Lower leg skin (tissue), 4 donors: Measurements from ENCODE around the gene PDE8A. TPM values are rescaled to one million over a fixed set of nuclear protein-coding genes. Genes with fewer than 3 reads are reported as not detected.

ENCODE experiments used
- DNase-seq, 2 donors: peaks; one replicate each; pipeline ENCODE4 v3.0.0-alpha.2; 2019; ENCODE audit warnings: low spot score in 2 of 2
- H3K4me3 ChIP-seq: fragments of 200-600 bp; sonication (generic); 2 replicates; pipeline ENCODE4 v1.5.1; 2017; ENCODE audit warnings: mild to moderate bottlenecking, low read depth; ENCODE audit not compliant: poor library complexity, severe bottlenecking
- POLR2A ChIP-seq, 2 donors: fragments of 450-650 bp; IDR thresholded peaks; one replicate each; pipeline ENCODE4 v1.6.1; 2016 to 2017; ENCODE audit warnings: antibody characterized with exemption in 2 of 2, mild to moderate bottlenecking in 1 of 2, moderate library complexity in 1 of 2
- WGBS, 2 donors: methylation state at CpG; one replicate each; pipeline ENCODE4 v1.1.5; 2018; 5-methylcytosine and 5-hydroxymethylcytosine counted together
- intact Hi-C: fragments of 100-400 bp; cut with DNase I; formaldehyde crosslinking; loops from one replicate; pipeline ENCODE4 v1.15.0; 2023; ENCODE audit warnings: low total_unique reads
- total RNA-seq, 4 donors: library from RNA; depleted of rRNA; stranded (reverse); fragments of >200 nt; gene quantifications; one replicate each; pipeline ENCODE4 v1.1.0, GENCODE V29; 2016
- TF ChIP-seq, protein P1 (sequence below), 3 donors: fragments of 450-650 bp; IDR thresholded peaks; one replicate each; pipeline ENCODE4 v1.5.1; 2016; ENCODE audit warnings: antibody characterized with exemption in 3 of 3, mild to moderate bottlenecking in 3 of 3, moderate library complexity in 2 of 3

Gene PDE8A
- total RNA-seq, 4 donors from 2014 or later, result 14.7 to 23.1 (median 19.4) TPM

DNA sequence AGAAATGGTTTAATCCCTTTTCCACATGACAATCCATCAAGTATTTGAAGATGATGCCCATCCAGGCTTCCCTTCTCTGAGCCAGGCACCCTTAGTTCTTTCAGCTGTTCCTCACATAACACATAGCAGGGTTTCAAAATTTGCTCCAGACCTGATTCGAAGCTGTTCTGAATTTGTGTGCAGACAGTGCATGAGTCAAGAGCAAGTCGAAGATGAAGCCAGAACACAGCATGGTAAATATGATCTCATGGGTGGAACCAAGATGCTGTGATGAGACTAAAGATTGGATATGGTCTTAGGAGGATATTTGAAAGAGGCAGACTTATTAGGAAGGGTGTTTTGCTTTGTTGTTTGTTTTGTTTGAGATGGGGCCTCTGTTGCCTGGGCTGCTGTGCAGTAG is 32.6 kb upstream of the PDE8A start:
- intact Hi-C loops, result no loop called here
- no peak for DNase-seq
- WGBS, 2 donors, result 48 to 58% methylated on average over 2 of the region's 2 CpGs
- H3K4me3 ChIP-seq, result no peak overlapping the region
- TF ChIP-seq, protein P1, sequence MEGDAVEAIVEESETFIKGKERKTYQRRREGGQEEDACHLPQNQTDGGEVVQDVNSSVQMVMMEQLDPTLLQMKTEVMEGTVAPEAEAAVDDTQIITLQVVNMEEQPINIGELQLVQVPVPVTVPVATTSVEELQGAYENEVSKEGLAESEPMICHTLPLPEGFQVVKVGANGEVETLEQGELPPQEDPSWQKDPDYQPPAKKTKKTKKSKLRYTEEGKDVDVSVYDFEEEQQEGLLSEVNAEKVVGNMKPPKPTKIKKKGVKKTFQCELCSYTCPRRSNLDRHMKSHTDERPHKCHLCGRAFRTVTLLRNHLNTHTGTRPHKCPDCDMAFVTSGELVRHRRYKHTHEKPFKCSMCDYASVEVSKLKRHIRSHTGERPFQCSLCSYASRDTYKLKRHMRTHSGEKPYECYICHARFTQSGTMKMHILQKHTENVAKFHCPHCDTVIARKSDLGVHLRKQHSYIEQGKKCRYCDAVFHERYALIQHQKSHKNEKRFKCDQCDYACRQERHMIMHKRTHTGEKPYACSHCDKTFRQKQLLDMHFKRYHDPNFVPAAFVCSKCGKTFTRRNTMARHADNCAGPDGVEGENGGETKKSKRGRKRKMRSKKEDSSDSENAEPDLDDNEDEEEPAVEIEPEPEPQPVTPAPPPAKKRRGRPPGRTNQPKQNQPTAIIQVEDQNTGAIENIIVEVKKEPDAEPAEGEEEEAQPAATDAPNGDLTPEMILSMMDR (IDR thresholded peaks at IDR 0.05), result no peak
- TF ChIP-seq POLR2A (IDR thresholded peaks at IDR 0.05), result no peak

DNA sequence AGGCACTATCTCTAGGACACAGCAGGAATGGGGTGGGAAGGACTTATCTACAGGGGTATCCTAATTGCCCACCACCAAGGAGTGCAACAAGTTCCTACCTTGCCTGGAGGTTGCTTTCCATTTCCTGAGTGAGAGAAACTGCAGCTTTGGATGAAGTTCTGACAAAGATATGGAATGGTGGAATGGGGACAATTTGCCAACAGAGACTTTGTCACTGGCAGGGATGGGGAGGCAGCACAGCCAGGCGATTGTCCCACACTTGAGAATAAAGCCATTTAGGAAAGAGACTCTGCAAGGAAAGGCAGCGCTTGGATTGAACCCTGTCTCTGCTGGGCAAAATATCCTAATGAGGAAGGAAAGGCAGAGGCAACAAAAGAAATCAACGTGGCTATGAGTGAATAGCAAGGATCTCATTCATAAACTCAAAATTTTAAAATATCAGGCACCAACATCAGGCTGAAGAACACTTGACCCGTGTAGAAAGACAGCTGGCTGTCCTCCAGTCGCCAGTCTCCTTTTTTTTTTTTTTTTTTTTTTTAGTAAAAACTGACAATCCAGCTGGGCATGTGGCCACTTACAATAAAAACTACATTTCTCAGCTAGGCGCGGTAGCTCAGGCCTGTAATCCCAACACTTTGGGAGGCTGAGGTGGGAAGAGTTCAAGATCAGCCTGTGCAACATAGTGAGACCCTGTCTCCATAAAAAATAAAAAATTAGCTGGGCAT is 31.6 kb upstream of the PDE8A start:
- no peak overlapping the region for H3K4me3 ChIP-seq
- intact Hi-C loops, result no loop called here
- TF ChIP-seq, protein P1 (IDR thresholded peaks at IDR 0.05), result no peak
- TF ChIP-seq POLR2A (IDR thresholded peaks at IDR 0.05), result no peak
- DNase-seq, result no peak
- 55 to 57% methylated on average over 7 of the region's 7 CpGs for WGBS, 2 donors

DNA sequence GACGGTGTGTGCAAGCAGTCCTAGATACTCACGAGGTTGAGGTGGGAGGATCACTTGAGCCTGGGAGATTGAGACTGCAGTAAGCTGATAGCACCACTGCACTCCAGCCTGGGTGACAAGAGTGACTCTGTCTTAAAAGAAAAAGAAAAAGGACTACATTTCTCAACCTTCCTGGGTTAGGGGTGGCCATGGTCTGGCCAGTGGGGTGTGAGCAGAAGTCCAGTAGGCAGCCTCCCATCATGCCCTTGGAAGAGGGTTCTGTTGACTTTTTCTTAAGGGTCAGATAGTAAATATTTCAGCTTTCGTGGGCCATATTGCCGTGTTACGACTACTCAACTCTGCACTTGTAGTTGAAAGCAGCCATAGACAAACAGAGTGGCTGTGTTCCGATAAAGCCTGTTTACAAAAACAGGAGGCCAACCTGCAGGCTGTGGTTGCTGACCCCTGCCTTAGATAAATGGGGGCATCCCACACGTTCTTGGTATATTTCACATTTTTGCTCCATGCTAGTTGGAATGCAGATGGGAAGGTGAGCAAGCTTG is 31.0 kb upstream of the PDE8A start:
- WGBS, 2 donors, result 83 to 84% methylated on average over 7 of the region's 7 CpGs
- intact Hi-C loops, result no loop called here
- TF ChIP-seq POLR2A (IDR thresholded peaks at IDR 0.05), result no peak
- TF ChIP-seq, protein P1 (IDR thresholded peaks at IDR 0.05), result no peak
- H3K4me3 ChIP-seq, result no peak overlapping the region
- no peak for DNase-seq

DNA sequence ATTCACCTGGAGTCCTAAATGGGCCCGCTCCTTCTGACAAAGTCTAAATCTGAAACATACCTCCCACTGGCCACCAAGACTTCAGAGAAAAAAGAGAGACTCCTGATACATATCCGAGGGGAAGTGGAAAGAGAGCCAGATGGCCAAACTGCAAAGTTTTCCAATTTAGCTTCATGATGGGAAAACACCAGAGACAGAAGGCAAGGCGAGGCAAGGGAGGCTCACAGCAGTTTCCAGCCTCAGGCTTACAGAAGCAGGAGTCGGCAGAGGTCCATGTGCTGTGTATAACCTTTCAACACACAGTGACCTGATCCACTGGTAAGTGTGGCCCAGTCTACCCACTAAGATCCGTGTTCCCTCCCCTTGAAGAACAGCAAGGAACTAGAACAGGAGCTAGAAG is 29.9 kb upstream of the PDE8A start:
- intact Hi-C loops, result no loop called here
- H3K4me3 ChIP-seq, result no peak overlapping the region
- DNase-seq, result no peak
- 84% methylated on average over 5 of the region's 5 CpGs for WGBS, 2 donors
- TF ChIP-seq POLR2A (IDR thresholded peaks at IDR 0.05), result no peak
- TF ChIP-seq, protein P1 (IDR thresholded peaks at IDR 0.05), result no peak

DNA sequence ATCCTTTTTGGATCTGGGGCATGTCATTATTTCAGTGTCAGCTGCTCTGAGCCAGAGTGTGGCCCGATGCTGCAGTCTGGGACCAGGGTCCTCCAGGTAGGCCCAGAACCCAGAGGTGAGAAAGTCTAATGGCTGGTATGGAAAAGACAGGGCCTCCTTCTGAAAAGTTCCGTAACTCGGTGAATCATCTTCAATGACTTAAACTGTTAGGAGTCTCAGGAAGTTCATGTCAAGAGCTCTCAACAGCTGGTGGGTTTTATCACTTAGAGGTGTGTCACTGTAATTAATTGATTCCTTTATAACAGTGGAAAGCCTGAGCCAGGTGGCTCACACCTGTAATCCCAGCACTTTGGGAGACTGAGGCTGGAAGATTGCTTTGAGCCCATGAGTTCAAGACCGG is 28.5 kb upstream of the PDE8A start:
- intact Hi-C loops, result no loop called here
- no peak for TF ChIP-seq POLR2A (IDR thresholded peaks at IDR 0.05)
- TF ChIP-seq, protein P1 (IDR thresholded peaks at IDR 0.05), result no peak
- DNase-seq, result no peak
- WGBS, 2 donors, result 91 to 93% methylated on average over 4 of the region's 4 CpGs
- no peak overlapping the region for H3K4me3 ChIP-seq
